AML-193 (cell line): ENCODE results near the gene MAP1B.

Experiments used
- DNase-seq, 2 experiments: peaks; one replicate each; lab custom pipeline; 2025; lab: John Stamatoyannopoulos, UW

MAP1B gene

GRCh38 chr5:72194846-72195245, 87.6 kb downstream of the MAP1B start:
- DNase-seq, result no peak

GRCh38 chr5:72195581-72195980, 88.3 kb downstream of the MAP1B start:
- no peak for DNase-seq

DNA sequence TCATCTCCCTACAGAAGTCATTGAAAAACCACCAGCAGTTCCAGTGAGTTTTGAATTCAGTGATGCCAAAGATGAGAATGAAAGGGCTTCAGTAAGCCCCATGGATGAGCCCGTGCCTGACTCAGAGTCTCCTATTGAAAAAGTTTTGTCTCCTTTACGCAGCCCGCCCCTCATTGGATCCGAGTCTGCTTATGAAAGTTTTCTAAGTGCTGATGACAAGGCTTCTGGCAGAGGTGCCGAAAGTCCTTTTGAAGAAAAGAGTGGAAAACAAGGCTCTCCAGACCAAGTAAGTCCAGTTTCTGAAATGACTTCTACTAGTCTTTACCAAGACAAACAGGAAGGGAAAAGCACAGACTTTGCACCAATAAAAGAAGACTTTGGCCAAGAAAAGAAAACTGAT, 90.1 kb downstream of the MAP1B start:
- no peak for DNase-seq

- DNase-seq, result no peak
Observed at GRCh38 chr5:72199681-72200080, 92.4 kb downstream of the MAP1B start.

DNA sequence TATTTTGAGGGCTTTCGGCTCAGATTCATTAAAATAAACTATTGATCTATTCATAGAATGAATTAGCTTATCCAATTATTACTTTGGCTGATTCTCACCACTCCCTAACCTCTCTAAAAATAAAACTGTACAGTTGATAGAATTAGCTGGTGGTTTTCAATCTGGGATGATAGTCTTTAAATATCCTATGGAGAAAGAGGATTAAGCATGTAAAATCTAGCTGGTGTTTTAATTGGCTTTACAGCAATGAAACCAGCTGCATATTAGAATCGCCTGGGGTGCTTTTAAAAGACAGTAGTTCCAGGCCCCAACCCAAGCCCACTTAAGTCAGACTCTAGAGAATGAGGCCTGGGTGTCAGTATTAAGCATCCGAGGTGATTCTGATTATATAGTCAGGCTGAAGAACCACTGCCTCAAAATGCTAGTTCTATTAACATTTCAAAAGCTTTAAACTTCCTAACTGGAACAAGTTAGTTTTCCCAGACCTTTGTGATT, 95.1 kb downstream of the MAP1B start:
- DNase-seq, result no peak

DNA sequence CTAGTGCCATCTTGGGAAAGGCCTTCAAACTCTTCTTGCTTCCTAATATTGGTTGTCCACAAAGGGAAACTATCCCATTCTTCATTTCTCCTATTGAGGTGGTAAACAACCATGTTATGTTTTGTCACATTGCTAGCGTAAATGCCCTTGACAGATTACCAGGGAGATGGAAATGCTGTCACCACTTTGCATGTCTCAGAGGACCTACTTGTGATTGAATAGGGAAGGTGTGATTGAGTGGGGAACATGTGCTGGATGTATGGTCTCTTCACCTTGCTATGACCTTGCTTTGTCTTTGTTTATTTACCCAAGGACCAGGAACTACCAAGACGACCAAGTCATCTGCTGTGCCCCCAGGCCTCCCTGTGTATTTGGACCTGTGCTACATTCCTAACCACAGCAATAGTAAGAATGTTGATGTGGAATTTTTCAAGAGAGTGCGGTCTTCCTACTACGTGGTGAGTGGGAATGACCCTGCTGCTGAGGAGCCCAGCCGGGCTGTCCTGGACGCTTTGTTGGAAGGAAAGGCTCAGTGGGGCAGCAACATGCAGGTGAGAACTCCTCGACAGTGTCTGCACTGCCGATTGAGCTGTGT, 96.1 kb downstream of the MAP1B start:
- DNase-seq, result no peak

- no peak for DNase-seq
Observed at GRCh38 chr5:72204946-72205345, 97.7 kb downstream of the MAP1B start.

DNA sequence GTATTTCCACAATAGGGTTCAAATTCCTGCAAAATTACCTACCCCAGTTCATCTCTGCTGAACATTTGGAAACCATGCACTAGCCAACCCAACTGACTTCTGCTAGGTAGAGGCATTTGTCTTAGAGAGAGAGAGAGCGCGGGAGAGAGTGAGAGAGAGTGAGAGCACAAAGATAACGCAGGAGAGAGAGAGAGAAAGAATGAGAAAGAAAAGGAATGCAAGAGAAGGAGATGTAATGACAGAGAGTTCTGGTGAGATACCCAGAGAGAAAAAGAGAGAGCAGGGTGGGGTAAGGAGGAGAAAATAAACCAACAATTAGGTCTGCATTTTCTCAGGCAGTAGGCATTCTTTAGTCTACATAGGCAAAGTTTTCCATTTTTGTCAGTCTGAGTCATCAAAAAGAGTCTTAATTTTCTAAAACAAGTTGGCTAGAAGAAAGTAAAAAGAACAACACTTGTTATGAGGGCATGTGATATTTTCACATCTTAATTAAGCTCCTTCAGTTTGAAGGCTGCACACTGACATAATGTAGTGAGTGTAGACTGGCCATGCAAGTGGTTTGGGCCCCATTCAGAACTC, 98.2 kb downstream of the MAP1B start:
- DNase-seq, result no peak

- no peak for DNase-seq
Observed at GRCh38 chr5:72206160-72206559, 98.9 kb downstream of the MAP1B start.

DNA sequence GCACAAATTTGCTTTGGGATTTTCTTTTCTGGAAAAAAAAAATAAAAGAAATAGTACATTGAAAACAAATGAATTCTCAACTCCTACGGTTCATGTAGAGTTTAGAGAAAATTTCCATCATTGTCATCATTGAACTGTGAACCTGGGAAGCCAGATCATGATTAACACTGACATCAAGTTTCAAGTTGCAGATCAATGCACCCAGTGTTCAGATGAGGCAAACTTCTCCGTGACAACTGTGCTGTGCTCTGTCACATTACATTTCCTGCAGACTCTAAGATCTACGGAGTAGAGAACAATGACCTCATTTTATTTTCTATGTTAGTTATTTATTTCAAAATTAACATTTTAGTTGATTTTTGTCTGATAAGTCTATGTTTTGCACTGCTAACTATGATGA, 99.7 kb downstream of the MAP1B start:
- DNase-seq, result no peak

- DNase-seq, result no peak
Observed at GRCh38 chr5:72208324-72208926, 101.2 kb downstream of the MAP1B start.

- no peak for DNase-seq
Observed at GRCh38 chr5:72209147-72210115, 102.2 kb downstream of the MAP1B start.

DNA sequence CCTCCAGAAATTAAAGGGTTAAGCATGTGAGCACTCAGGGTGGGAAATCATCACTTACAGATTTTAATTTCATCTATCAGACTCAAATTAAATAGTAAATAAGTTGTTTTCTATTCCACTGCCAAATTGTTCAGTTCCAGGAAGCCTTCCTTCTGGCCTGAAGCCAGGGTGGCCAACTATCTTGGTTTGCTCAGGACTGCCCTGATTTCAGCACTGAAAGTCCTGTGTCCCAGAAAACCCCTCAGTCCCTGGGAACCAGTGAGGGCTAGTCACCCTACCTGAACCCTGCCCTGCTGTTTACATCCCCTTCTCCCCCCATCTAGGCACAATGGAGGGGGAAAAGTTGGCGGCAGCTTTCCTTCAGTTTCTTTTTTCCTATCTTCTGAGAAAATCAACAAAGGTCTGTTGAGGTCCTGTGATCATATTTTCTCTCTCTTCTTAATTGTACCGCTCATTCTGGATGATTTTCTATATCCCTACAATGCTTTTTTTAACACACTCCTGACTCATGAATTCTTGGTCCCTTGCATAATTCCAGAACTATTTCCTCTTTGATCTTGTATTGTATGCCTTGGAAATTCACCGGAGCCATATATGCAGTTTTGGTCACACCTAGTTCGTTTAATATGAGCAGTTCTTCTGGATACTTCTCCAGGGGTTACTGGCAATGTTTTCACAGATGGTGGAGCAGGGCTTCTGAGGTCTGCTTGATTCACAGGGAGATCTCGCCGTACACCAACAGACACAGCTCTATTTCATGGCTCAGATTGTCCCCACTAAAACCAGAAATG, 103.8 kb downstream of the MAP1B start:
- DNase-seq, result no peak

- DNase-seq, result no peak
Observed at GRCh38 chr5:72212171-72212570, 104.9 kb downstream of the MAP1B start.

GRCh38 chr5:72213482-72213881, 106.2 kb downstream of the MAP1B start:
- no peak for DNase-seq

DNA sequence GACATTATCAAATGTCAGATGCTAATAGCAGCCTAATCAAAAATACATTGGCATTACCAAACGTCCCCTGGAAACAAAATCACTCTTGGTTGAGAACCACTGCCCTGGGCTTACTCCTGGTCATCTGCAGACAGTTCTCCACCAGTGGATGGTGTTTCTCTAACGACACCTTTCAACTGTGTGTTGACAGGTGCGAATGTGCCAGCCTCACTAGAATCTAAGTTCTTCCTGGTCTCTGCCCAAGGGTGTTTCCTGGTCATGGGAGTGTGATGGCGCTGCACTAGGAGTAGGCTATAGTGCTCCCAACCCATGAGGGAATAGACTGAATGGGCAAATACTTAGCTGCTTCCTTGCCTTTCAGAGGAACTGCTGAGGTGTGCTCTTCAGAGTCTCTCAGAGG, 106.9 kb downstream of the MAP1B start:
- no peak for DNase-seq

DNA sequence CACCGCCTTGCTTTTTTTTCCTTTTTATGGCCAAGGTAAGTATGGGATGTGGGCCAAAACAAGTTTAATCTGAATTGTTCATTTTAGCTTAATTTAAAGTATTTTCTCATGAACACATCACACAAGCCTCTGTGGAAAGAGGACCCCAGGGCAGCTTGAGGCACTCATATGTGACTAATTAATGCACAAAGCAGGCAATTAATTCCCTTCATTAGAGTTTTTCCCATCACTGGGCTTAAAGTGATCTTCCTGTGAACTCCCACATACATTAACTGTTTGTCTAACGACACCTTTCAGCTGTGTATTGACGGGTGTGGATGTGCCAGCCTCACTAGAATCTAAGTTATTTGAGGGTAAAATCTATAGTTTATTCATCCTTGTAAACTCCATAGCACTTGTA, 109.5 kb downstream of the MAP1B start:
- DNase-seq, result no peak

DNA sequence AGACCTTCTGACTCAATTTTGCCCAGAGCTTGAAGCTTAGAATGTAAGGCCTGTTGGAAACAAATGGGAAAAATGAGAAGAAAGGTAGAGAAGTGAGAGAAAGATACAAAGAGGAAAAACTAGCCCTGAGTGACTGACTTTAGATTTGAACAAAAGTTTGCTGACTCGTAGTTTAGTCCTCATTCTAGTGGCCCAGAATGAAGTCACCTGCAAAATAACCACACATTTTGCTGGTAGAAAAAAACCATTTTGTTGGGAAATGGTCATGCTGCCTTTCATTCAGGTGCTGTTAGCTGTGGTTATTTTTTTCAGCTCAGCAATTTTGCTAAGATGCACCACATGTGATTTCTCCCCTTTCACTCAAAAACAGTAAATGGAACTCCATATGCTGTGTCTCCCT, 113.8 kb downstream of the MAP1B start:
- DNase-seq, result no peak

GRCh38 chr5:72221541-72221940, 114.3 kb downstream of the MAP1B start:
- no peak for DNase-seq

GRCh38 chr5:72222521-72222920, 115.2 kb downstream of the MAP1B start:
- no peak for DNase-seq

DNA sequence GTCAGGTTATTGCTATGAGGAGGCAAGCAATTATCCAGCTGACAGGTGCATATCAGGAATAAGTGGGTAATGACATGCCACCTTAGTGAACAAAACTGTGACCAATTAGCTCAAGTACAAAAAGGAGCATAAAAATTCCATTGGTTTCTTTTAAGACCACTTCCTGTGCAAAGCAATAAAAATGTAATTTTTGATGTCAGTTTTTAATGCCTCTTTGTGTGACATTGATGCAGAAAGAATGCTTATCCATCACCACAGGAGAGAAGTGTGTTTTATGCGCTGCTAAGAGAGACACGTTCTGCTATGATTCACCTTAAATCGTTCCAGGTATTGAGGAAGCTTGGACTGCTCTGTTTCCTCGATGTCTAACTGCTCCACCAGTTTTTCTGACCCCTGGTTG, 116.1 kb downstream of the MAP1B start:
- no peak for DNase-seq
